Activated T-helper 2 cell treated with anti-CD3 and anti-CD28 coated beads, Interferon-gamma antibody, Interleukin-2, Interleukin-4, amounts not matched to agents 10 μg/mL and 5 μg/mL and 100 μg/mL, durations not matched to agents 14 hours and 24 hours and 36 hours (primary cell): ENCODE measurements around the gene AMDHD2. TPM values are rescaled to one million over a fixed set of nuclear protein-coding genes. Genes with fewer than 3 reads are reported as not detected.
"Not testable (repeated sequence)": the region's sequence is repeated elsewhere in the genome, so short reads cannot be mapped to it uniquely, and the experiment has no call there.

Source experiments
- DNase-seq: peaks from one replicate; pipeline ENCODE4 v3.0.0; 2021; ENCODE audit warnings: low spot score
- H3K27ac Mint-ChIP-seq: one replicate; pipeline ENCODE4 v1.8.0; 2021; ENCODE audit warnings: mixed read lengths
- H3K27me3 Mint-ChIP-seq: one replicate; pipeline ENCODE4 v1.8.0; 2021; ENCODE audit warnings: low read depth, mixed read lengths
- H3K36me3 Mint-ChIP-seq: one replicate; pipeline ENCODE4 v1.8.0; 2021; ENCODE audit warnings: low read depth, mixed read lengths
- H3K4me1 Mint-ChIP-seq: one replicate; pipeline ENCODE4 v1.8.0; 2021; ENCODE audit warnings: low read depth, mixed read lengths
- H3K4me3 Mint-ChIP-seq: one replicate; pipeline ENCODE4 v1.8.0; 2021; ENCODE audit warnings: low read depth, mild to moderate bottlenecking, moderate library complexity, mixed read lengths
- H3K9me3 Mint-ChIP-seq: one replicate; pipeline ENCODE4 v1.8.0; 2021; ENCODE audit warnings: mixed read lengths
- intact Hi-C: fragments of 100-400 bp; cut with micrococcal nuclease; formaldehyde crosslinking; loops from one replicate; pipeline ENCODE4 v1.15.1; 2023
- total RNA-seq: library from RNA; stranded (reverse); gene quantifications from 2 replicates; pipeline ENCODE4 v1.2.3, GENCODE V29; 2022

The AMDHD2 gene
- total RNA-seq, 1 donor from 2014 or later, result 30.1 TPM

DNA sequence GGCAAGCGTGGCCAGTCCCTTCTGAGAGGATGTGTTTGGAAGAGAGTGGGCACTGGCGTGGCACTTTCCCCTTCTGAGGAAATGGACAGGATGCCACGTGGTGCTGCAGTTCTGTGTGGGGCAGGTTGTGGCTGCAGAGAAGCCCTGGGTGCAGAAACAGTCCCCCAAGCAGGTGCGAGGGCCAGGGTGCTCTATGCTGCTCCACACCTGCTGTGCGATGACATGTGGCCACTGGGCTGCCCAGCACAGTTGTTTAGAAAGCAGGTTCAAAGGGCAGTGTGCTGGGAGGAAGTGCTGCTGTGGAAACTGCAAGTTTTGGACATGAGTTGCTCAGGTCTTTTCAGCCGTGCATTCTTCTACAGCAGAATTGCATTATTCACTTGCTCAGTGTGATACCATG, 21.2 kb downstream of the AMDHD2 start:
- peaks cover 24% of the 10 kb centered on the region for H3K36me3 Mint-ChIP-seq
- DNase-seq, H3K4me3 Mint-ChIP-seq, intact Hi-C loops, H3K9me3 Mint-ChIP-seq, H3K27me3 Mint-ChIP-seq: not testable (repeated sequence)
- H3K4me1 Mint-ChIP-seq, result peaks cover 28% of the 10 kb centered on the region
- peak overlapping the region; percentile 23 for H3K27ac Mint-ChIP-seq

DNA sequence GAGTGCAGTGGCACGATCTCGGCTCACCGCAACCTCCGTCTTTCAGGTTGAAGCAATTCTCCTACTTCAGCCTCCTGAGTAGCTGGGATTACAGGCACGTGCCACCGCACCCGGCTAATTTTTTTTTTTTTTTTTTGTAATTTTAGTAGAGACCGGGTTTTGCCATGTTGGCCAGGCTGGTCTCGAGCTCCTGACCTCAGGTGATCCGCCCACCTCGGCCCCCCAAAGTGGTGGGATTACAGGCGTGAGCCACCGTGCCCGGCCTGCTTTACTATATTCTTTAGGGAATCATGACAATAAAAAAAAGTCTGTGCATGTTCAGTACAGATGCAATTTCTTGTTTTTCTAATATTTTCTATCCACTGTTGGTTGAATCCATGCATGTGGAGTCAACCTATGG, 23.6 kb downstream of the AMDHD2 start:
- DNase-seq, intact Hi-C loops, H3K4me3 Mint-ChIP-seq, H3K9me3 Mint-ChIP-seq, H3K27ac Mint-ChIP-seq, H3K27me3 Mint-ChIP-seq: not testable (repeated sequence)
- Mint-ChIP-seq H3K36me3 (peaks cover 22% of the 10 kb centered on the region), H3K4me1 (peaks cover 21% of the 10 kb centered on the region)

DNA sequence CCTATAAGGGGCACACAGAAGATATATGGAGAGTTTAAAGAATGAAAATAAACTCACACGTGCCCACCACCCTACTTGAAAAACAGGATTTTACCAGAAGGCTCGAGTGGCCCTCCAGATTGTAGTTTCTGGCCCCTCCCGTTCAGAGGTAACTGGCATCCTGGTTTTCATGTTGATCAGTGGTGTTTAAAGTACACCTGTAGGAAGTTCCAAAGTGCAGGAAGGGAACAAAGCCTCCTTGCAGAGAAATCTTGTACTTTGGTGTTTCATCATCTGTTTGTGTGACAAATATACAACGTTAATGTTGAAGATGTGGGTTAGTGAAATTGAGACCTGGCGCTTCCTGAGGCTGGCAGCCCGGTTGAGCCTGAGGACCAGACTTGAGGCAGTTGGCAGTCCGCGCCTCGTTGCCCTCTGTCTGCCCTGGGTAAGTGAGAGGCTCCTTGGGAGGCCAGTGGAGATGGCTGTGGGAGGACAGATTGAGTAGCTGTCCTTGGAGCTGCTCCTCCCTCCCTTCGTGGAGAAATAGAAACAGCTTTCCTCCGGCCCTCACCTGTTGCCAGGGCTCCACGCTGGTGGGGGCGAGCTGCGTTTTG, 30.2 kb downstream of the AMDHD2 start:
- H3K4me1 Mint-ChIP-seq, H3K27me3 Mint-ChIP-seq, H3K9me3 Mint-ChIP-seq, DNase-seq, H3K36me3 Mint-ChIP-seq, H3K4me3 Mint-ChIP-seq, H3K27ac Mint-ChIP-seq, intact Hi-C loops: not testable (repeated sequence)

DNA sequence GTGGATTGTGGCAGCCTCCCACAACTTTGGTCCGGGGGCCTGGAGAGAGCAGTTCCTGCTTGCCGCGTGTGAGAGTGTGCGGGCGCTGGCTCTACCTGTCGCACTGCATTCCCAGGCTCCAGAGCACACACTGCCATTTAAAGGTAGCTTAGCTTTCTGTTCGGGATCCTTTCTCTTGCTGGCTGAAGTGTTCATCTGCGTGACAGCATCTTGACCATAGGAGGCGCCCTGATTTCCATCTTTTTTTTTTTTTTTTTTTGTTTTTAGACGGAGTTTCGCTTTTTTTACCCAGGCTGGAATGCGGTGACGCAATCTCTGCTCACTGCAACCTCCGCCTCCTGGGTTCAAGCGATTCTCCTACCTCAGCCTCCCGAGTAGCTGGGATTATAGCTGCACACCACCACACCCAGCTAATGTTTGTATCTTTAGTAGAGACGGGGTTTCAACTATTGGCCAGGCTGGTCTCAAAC, 31.3 kb downstream of the AMDHD2 start:
- DNase-seq, H3K9me3 Mint-ChIP-seq, H3K4me1 Mint-ChIP-seq, intact Hi-C loops, H3K4me3 Mint-ChIP-seq, H3K27ac Mint-ChIP-seq, H3K36me3 Mint-ChIP-seq, H3K27me3 Mint-ChIP-seq: not testable (repeated sequence)

DNA sequence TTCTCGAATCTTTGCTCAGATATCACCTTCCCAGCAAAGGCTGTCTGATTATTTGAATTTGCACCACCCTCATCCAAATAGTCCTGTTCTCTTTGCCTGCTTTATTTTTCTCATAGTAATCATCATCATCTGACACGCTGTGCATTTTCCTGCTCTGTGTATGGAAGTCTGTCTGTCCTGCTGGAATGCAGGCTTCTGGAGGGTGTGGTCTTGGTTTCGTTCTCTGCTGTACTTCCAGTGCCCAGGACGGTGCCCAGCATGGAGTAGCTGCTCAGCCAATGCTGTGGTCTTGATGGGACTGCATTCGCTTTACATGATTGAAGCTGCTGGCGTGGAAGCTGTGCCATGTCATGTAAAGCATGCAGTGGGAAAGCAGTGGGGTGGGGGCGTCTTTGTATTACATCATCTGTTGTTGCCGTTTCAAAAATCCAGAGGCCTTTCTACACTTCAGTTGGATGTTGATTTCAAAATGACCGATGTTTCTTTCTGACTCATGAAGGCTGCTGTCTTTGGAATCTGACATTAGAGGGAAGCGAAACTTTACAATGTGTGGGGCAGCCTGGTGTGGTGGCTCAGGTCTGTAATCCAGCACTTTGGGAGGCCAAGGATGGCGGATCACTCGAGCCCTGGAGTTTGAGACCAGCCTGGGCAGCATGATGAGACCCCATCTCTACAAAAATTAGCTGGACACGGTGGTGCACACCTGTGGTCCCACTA, 34.7 kb downstream of the AMDHD2 start:
- H3K27me3 Mint-ChIP-seq, DNase-seq, H3K4me3 Mint-ChIP-seq, H3K4me1 Mint-ChIP-seq, H3K27ac Mint-ChIP-seq, intact Hi-C loops, H3K9me3 Mint-ChIP-seq, H3K36me3 Mint-ChIP-seq: not testable (repeated sequence)

DNA sequence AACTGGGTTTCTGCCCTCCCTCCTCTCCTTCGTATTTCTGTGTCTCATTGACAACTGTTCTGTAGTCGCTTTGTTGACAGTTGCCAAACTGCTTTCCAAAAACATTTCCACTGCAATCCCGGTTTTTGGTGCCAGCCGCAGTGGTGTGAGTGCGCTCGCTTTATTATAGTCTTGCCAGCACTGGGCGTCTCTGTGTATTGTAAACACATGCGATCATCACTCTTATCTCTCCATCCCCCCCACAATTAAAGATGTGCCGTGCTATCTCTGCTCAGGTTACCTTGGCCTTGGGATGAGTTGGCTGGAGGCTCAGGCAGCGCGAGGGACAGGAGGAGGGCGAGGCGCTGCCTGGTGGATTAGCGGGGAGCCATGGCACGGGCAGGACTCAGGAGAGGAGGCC, 37.0 kb downstream of the AMDHD2 start:
- H3K27me3 Mint-ChIP-seq, DNase-seq, H3K36me3 Mint-ChIP-seq, H3K4me1 Mint-ChIP-seq, intact Hi-C loops, H3K4me3 Mint-ChIP-seq, H3K9me3 Mint-ChIP-seq, H3K27ac Mint-ChIP-seq: not testable (repeated sequence)

DNA sequence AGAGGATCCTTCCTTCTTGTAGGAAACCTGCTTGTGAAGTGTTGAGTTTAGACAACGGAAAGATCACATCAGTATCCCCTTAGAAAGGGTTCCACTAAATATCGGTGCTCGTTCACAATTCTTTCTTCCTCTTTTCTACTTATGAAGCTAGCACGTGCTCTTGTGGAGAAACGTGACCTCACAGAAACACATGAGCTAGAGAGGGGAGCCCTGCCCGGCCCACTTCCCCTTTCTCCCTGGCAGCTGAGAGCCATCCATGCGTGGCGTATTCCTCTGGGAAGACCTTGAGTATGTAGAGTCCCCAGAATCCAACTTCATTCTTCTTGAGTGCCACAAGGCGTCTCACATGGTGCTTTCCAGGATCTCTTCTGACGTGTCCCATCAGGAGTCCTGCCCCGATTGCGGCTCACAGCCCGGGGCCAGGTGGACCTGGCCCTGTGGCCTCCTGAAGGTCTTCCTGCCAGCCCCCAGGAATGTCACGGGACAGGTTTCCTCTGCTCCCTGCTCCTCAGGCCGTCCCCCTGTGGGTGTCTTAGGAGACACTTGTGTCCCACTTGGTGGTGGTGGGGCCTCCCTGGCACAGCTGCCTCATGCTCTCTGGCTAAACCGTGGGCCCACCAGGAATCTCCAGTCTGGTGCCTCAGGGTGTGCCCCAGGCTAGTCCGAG, 40.1 kb downstream of the AMDHD2 start:
- H3K9me3 Mint-ChIP-seq, H3K36me3 Mint-ChIP-seq, DNase-seq, H3K27me3 Mint-ChIP-seq, H3K4me1 Mint-ChIP-seq, intact Hi-C loops, H3K4me3 Mint-ChIP-seq, H3K27ac Mint-ChIP-seq: not testable (repeated sequence)

DNA sequence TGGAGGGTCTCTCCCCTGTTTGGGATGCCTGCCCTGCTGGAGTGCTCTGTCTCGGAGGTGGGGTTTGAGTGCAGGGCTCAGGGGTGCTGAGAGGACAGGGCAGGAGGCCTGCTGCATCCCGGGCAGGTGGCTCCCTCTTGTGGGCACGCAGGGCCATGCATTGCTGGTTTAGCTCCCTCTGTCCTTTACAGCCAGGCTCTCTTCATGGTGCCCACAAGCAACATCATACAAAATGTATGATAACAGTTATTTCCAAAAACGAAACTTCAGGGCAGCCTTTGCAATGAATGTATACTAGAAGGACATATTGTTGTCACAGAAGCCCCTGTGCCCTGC, 40.6 kb downstream of the AMDHD2 start:
- peak; percentile 60 for DNase-seq
- H3K9me3 Mint-ChIP-seq, H3K27ac Mint-ChIP-seq, H3K4me1 Mint-ChIP-seq, H3K27me3 Mint-ChIP-seq, intact Hi-C loops, H3K4me3 Mint-ChIP-seq, H3K36me3 Mint-ChIP-seq: not testable (repeated sequence)

DNA sequence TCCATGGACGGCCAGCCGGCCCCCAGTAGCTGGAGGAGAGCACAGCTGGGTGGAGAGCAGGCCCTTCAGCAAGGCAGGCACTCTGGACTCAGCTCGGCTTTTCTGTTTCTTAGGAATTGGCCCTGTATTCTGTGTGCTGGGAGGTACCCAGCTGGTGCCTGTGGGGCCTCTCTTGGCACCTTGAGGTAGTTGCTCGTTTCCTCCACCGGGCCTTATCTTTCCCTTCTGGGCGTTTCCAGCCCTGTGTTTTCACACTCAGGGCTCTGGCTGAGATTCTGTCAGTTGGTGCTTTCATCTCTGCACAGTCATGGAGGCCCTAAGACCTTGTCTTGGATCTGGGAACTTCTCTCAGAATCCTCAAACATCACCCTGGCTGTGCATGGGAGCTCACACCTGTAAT, 47.3 kb downstream of the AMDHD2 start:
- H3K4me3 Mint-ChIP-seq, H3K4me1 Mint-ChIP-seq, DNase-seq, H3K27me3 Mint-ChIP-seq, H3K36me3 Mint-ChIP-seq, H3K27ac Mint-ChIP-seq, intact Hi-C loops, H3K9me3 Mint-ChIP-seq: not testable (repeated sequence)

DNA sequence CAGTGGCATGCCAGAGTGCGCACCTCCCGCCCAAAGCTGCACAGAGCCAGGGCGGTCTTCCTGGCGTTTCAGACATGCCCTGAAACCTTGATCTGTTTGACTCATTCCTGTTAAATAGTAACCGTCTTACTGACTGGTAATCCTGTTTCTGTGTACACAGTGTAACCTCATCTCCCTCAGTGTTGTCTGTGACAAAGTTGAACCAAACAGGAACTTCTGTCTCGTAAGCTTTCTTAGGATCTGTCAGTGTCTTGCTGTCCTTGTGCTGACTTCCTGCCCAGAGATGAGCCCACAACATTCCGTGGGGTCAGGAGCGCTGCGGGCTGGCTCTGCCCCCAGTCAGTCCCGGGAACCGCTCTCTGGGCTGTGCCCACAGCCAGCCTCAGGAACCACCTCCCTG, 48.4 kb downstream of the AMDHD2 start:
- H3K9me3 Mint-ChIP-seq, H3K27ac Mint-ChIP-seq, H3K4me3 Mint-ChIP-seq, H3K4me1 Mint-ChIP-seq, H3K36me3 Mint-ChIP-seq, intact Hi-C loops, H3K27me3 Mint-ChIP-seq, DNase-seq: not testable (repeated sequence)

DNA sequence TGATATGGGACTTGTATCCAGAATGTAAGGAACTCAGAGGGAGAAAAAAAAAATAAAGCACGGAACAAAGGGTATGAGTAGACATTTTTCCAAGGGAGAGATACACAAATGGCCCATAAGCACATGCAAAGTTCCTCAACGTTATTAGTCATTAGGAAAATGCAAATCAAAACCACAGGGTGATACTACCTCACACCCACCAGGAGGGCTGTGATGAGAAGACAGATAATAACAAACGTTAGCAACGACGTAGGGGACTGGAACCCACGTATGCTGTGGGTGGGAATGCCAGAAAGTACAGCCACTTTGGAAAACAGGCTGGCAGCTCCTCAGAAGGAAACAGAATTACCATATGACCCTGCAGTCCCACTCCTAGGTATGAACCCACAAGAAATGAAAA, 52.5 kb downstream of the AMDHD2 start:
- H3K9me3 Mint-ChIP-seq, H3K4me1 Mint-ChIP-seq, H3K27ac Mint-ChIP-seq: not testable (repeated sequence)

DNA sequence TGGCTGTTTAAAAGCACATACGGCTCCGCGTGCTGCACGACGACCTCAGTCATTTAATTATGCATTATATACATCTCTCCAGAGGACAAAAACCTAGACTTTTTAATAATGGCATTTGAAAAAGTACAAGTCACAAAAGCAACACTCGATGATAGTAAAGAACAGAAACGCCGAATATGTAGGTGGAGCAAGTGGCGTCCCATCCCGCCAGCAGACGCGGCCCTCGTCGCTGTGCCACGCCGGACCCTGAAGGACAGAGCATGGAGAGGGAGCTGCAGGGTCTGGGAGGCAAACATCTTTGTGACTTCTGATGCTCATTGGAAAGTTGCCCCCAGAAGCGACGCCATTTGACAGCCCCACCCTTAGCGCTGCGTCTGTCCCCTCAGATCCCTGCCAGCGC, 55.7 kb downstream of the AMDHD2 start:
- H3K4me1 Mint-ChIP-seq, H3K27ac Mint-ChIP-seq, DNase-seq, H3K4me3 Mint-ChIP-seq, H3K9me3 Mint-ChIP-seq, intact Hi-C loops, H3K27me3 Mint-ChIP-seq, H3K36me3 Mint-ChIP-seq: not testable (repeated sequence)

More for the DNA sequence above, 52.5 kb downstream of the AMDHD2 start:
- DNase-seq, H3K4me3 Mint-ChIP-seq, H3K27me3 Mint-ChIP-seq, H3K36me3 Mint-ChIP-seq, intact Hi-C loops: not testable (repeated sequence)

DNA sequence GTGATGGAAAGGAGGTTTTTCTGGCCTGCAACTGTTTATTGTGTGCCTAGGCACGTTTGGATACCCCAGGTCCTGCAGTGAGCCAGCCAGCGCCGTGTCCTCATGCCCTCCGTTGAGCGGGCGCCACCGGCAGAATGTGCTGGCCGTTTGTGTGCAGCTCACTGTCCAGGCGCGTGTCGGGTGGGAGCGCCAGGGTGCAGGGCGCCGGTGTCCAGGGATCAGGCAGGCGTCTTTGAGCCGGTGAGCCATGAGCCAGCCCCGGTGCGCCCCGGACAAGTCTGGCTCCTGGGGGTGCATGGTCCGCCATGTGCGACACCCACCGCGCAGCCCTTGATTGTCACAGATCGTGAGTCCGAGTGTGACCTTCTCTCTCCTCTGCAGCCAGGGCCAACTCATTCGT, 56.9 kb downstream of the AMDHD2 start:
- H3K27me3 Mint-ChIP-seq, H3K4me1 Mint-ChIP-seq, H3K4me3 Mint-ChIP-seq, intact Hi-C loops, H3K27ac Mint-ChIP-seq, H3K9me3 Mint-ChIP-seq, H3K36me3 Mint-ChIP-seq, DNase-seq: not testable (repeated sequence)
